D721Med (cell line): ENCODE measurements around the gene IQGAP2.

ENCODE experiments used
- DNase-seq: peaks from one replicate; pipeline ENCODE4 v3.0.0; 2011; ENCODE audit warnings: low spot score; ENCODE audit not compliant: insufficient read length
- FAIRE-seq: peaks from 2 replicates; lab custom pipeline; 2011; peaks lifted over from hg19 to GRCh38; lab: Jason Lieb, UNC
- CTCF ChIP-seq: IDR thresholded peaks from 2 replicates; pipeline ENCODE4 v1.5.1; 2012; ENCODE audit warnings: mild to moderate bottlenecking, control low read depth; ENCODE audit not compliant: insufficient read depth; ENCODE audit errors: missing control alignments

IQGAP2 gene

DNA sequence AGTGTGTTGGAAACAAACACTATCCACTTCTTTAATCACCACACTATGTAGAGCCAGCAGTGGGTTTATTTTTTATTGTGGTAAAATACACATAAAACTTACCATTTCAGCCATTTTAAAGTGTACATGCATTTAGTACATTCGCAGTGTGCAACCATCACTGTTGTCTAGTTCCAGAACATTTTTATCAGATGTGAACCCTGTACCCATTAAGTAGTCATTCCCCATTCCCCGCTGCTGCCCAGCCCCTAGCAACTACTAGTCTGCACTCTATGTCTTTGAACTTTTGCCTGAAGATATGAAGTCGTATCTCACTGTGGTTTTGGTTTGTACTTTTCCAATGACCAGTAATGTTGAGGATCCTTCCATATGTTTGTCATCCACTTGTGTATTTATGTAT, 282.6 kb downstream of the IQGAP2 start:
- FAIRE-seq (peak; percentile 35), DNase-seq (no peak)
- no peak for TF ChIP-seq CTCF

GRCh38 chr5:76688212-76688611, 285.1 kb downstream of the IQGAP2 start:
- DNase-seq (no peak), FAIRE-seq (no peak)
- no peak for TF ChIP-seq CTCF

DNA sequence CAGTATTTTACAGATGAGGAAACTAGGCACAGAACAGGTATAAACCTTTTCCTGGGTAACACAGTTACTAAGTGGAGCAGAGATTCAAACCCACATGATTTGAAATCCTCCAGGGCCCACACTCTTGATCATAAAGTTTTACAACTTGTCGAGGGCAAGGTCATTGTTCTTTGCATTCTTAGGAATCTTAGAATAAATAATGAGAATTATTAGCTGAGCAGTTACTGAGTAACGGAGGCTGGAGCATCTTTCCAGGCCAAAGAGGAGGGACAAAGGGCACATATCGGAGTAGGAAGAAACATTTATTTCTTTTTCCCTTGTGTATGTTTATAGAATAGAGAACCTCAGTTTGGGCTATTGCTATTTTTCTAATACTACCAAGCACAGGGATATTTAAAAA, 285.8 kb downstream of the IQGAP2 start:
- FAIRE-seq (no peak), DNase-seq (no peak)
- TF ChIP-seq CTCF, result no peak

GRCh38 chr5:76689321-76690036, 286.4 kb downstream of the IQGAP2 start:
- DNase-seq, result no peak
- no peak for TF ChIP-seq CTCF
- FAIRE-seq, result no peak

DNA sequence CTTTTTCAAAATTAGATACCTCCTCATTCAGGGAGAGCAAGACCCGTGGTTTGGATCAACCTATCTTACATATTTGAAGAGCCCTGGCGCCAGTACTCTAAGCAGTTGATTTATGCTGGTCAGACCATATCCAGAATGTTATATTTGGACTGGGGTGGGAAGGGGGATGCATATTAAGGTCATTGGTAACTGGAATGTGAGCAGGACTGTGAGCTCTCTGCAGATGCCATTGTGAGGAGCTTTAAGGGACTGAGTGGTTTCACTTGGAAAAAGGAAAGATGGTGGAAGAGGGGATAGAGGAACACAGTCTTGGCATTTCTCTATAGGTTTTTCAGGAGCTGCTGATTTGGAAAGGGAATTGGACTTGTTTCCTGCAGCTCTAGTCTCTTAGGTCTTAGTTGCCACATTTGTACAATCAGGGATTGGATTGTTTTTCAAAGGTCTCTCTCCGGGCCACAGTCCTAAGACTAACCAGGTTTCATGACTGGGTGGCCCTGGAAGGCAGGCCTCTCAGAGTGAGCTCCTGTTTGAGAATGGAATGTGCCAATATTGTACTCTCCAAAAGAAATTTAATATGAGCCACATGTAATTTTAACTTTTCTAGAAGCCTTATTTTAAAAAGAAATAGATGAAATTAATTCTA, 287.1 kb downstream of the IQGAP2 start:
- no peak for DNase-seq
- no peak for FAIRE-seq

GRCh38 chr5:76690704-76691466, 287.8 kb downstream of the IQGAP2 start:
- no peak for FAIRE-seq
- TF ChIP-seq CTCF, result no peak
- DNase-seq, result no peak

More for the DNA sequence above, 287.1 kb downstream of the IQGAP2 start:
- TF ChIP-seq CTCF, result no peak
